Colon (tissue), 2 donors: ENCODE measurements around the gene EIF4G3.
"Not testable (repeated sequence)": the region's sequence is repeated elsewhere in the genome, so short reads cannot be mapped to it uniquely, and the experiment has no call there.

Source experiments
- FAIRE-seq: peaks from 2 replicates; lab custom pipeline; 2012; peaks lifted over from hg19 to GRCh38; lab: Jason Lieb, UNC
- donor health status: control.
- donor health status: control.

The EIF4G3 gene

DNA sequence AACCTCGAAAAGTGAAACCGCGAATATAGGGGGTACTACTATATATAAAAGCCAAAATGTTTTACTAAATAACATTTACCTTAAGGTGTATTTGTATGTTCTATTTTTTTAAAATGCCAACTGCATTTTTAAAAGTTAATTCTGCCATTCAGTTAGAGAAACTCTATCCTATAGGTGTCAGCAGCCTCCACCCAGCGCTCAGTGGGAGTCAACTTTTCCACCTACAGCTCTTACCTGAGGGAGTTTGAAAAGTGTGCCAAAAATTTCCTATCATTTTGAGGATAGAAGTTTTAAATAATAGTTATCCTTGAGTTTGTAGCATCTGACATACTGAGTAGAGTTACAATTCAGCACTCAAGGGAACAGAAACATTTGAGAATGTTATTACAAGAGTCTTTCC, 383.5 kb downstream of the EIF4G3 start:
- no peak for FAIRE-seq

DNA sequence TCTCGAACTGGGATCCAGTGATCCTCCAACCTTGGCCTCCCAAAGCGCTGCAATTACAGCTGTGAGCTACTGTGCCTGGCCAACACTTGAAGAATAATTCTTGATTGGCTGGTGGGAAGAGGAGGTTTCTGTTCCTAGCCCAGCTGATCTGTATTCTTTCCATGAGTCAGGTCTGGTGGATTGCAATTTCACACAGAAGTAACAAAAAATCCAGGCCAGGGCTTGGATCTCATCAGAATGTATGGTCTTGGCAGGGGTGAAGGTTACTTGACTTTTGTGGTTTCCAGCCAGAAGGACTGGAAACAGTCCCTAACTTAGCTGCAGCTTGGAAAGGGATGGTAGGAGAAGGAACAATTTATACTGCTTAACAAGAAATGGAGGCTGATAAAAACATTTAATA, 384.5 kb downstream of the EIF4G3 start:
- FAIRE-seq = no peak

DNA sequence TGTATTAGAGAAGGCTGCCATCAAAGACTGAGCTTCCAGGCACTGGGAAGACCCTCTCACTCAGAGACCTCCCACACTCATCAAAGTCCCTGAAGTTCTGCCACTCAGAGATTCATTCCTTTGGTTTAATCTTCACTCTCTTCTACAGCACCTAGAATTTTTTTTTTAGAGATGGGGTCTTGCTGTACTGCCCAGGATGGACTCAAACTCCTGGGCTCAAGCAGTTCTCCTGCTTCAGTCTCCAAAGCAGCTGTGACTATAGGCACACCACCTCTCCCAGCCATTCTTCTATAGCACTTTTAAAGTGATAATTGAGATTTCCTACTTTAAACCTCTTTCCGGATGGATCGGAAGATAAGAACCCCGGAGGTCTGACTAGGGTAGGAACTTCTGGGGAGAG, 385.9 kb downstream of the EIF4G3 start:
- FAIRE-seq = no peak

DNA sequence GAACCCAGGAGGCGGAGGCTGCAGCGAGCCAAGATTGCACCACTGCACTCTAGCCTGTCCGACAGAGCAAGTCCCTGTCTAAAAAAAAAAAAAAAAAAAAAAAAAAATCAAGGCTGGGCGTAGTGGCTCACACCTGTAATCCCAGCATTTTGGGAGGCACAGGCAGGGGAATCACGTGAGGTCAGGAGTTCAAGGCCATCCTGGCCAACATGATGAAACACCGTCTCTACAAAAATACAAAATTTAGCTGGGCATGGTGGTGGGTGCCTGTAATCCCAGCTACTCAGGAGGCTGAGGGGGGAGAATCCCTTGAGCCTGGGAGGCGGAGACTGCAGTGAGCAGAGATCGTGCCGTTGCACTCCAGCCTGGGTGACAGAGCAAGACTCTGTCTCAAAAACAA, 387.1 kb downstream of the EIF4G3 start:
- FAIRE-seq = not testable (repeated sequence)

DNA sequence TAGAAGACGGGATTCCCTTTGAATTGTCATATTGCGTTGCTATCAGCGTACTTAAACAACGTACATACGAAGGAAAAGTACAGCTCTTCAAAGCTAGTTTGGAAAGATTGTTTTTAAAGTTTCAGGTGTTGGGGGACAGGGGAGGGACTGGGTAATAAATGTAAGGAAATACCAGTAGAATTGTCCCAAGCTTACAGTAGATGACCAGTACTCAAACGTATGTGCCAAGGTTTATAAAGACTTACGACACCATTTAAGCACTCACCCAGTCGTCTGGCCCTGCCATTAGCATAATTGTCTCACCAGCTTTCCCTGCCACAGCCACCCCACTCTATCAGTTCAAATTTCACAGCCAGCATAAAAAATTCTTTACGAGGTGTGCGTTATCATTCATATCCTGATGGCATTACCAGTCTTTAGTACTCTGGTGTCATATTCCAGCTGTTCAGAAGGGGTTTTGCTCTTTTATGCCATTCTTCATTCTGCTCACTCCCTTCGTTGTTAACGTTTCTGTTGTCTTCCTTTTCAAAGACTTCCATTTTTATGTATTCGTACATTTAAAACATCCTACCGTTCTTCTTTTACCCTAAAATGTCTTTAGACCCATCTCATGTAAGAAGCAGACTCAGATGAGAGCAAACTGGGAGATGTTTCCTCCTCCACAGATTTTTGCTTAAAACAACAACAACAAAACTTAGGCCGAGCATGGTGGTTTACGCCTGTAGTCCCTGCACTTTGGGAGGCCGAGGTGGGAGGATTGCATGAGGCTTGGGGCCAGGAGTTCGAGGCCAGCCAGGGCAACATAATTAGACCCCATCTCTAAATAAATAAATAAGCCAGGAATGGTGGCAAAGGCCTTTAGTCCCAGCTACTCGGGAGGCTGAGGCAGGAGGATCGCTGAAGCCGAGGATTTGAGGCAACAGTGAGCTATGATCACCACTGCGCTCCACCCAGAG, 388.6 kb downstream of the EIF4G3 start:
- no peak for FAIRE-seq

DNA sequence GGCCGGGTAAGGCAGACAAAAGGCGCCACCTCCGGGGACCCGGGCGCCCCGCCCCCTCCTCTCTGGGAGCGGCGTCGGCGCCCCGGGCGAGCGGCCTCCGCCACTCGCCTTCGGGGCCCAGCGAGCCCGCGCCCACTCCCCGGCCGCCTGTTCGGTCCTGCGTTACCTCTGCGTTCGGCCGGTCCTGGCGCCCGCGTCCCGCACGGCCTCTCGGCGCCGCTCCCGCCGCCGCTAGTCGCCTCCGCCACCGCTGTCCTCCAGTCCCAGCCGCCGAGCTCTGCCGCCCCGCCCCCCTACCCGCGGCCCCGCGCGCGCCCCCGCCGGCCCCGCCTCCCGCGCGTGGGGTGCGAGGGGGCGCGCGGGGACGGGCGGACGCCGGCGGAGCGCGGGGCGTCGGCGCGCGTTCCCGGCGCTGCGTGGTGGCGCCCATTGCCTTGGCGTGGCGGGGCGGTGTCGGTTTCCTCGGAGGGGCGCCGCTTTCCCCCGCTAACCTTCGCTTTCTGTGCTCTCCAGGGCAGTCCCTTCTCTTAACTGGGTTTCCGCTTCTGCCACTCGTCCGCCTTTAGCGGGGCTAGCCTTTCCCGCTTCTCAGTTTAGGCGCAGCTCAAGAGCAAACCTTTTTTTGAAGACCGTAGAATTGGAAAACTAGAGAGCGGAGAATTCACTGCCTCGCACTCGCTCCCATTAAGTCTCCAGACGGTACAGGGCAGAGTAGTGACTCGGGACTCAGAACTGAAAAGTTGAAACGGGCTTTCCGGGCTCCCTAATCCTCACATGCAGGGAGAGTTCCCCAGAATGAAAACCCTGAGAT, 389.5 kb downstream of the EIF4G3 start, which contains the start of gene HP1BP3:
TSS of gene HP1BP3 (minus strand) at position 279 of the 811 bp plus-strand sequence. CDS start 6,867 bp downstream, outside the sequence.
- no peak for FAIRE-seq

DNA sequence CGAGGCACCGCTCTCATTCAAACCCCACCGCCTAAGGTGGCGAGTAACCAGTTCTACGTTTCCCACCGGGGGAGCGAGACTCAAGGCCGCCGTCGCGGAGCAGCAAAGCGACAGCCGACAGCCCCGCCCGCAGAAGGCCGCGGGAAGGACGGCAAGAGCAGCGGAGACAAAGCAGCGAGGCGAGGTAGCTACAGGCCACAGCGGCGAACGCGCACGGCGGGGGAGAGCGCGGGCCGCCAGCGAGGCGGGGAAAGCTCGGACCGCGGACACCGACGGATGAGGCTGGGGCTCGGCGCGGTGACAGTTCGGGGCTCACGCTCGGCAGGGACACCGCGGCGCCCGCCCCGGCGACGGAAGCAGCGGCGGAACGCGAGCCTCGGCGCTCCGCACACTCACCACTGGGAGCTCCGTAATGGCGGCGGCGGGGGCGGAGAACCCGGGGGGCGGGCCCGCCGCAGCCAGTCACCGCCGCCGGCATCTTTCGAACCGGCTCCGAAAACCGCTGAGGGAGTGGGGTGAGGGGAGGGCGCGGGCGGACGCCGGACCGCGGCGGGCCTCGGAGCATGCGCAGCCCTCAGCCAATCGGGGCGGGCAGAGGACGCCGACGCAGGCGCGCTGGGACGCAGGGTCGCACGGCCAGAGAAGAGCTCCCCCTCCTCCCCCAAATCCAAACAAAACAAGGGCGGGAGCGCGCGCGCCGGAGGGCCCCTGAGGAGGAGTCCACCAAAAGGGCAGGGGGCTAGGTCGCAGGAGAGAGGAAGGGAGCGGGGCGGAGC, 390.3 kb downstream of the EIF4G3 start:
- FAIRE-seq = no peak

DNA sequence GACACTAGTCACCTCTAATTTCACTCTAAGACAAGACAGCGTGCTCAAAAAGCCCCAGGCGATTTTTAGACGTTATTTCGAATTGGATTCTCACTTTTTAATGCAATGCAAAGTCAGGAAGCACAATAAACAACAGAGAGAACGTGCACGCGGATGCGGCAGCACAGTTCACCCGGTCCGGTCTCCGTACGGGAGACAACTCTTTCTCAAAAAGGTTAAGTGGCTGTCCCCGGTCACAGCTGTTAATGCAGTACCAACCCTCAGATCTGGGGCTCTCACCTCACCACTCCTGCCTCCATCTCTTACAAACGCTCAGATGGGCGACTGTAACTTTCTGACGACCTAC, 390.8 kb downstream of the EIF4G3 start:
- no peak for FAIRE-seq

DNA sequence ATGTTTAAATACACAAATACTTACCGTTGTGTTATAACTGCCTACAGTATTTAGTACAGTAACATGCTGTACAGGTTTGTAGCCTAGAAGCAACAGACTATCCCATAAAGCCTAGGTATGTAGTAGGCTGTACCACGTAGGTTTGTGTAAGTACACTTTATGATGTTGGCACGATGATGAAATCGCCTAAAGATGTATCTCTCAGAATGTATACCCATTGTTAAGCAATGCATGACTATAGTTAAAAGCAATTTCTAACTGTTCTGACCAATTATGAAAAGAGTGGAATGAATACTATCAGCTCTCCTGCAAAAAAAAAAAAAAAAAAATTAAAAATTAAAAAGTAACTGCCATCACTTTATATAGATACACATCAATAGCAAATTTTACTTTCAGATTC, 401.0 kb downstream of the EIF4G3 start:
- no peak for FAIRE-seq

DNA sequence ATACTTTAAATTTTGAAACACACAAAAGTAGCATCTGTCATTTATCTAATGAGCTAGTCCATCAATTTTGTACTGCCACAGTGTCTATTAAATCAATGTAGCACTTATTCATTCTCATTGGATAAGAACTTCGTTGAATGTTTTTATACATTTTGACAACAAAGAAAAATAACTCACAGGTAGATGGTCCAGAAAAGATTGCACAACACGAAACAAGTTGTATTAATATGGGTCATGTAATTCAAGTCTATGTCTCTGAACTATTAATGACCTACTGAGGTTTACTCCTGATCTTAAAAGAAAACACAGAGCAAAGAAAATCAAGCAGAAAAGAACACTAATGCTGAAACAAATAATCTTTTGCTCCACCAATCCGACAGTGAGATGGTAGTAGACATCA, 404.9 kb downstream of the EIF4G3 start:
- no peak for FAIRE-seq

DNA sequence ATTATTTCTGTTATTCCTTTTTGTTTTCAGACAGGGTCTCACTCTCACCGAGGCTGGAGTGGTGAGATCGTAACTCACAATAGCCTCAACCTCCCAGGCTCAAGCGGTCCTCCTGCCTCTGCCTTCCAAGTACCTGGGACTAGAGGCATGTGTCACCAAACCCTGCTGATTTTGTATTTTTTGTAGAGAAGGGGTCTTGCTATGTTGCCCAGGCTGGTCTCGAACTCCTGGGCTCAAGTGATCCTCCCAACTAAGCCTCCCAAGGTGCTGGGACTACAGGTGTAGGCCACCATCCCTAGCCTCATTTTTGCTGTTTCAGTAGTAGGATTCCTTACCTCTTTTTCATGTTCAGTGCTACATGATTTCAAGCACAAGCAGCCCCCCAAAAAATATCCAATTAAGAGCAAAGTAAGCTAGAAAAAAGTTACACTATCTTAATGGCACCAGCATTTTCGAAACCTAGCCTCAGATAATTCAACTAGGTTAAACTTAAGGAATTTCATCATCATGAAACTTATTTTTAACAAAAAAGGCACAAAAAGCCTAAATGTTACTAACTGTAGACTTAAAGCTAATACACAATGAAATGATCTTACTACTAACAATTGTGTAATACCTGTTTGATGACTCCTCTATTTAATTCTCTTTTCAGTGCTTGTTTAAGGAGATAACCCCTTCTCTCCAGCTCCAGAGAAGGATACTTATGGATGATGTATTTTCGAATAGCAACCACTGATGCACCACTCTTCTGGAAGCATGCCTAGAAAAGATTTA, 406.2 kb downstream of the EIF4G3 start:
- no peak for FAIRE-seq

DNA sequence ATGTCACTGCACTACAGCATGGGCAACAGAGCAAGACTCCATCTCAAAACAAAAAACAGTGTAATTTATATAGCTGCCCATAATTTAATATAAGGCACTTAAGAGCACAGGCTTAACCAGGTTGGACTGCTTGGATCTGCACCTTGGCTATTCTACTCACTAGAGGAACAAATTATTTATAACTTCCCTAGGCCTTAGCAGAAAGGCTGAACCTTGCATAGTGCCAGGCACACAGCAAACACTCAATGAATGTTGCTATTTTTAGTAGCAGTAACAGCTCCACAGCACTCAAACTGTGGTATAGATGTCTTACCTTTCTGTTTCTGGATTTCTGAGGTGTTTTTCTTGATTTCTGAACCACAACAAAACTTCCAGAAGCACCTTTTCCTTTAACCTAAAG, 409.4 kb downstream of the EIF4G3 start:
- no peak for FAIRE-seq

DNA sequence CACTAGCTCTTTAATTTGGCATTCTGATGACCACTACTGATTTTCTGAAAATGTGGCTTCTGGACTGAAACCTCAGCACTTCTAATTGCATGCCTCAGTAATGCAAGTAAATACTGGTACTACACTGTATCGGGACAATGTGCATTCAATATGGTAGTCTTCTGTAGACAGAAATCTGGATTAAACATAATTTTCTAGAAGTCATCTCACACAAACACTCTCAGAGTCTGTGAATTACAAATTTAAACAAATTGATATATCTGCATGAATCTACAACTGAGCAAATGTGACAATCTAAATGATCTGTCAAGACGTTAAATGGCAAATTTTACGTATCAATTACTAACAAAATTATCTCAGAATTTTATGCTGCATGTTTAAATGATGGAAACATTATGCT, 413.3 kb downstream of the EIF4G3 start:
- no peak for FAIRE-seq

DNA sequence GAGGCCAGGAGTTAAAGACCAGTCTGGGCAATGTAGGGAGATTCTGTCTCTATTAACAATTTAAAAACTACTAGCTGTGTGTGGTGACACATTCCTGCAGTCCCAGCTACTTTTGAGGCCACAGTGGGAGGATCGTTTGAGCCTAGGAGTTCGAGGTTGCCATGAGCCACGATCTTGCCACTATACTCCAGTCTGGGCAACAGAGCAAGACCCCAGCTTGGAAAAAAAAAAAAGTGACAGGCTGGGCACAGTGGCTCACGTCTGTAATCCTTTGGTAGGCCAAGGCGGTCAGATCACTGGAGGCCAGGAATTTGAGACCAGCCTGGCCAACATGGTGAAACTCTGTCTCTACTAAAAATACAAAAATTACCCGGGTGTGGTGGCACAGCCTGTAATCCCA, 416.4 kb downstream of the EIF4G3 start:
- no peak for FAIRE-seq
